Left lobe of liver (tissue), 2 donors: ENCODE measurements around the gene CA10. TPM values are rescaled to one million over a fixed set of nuclear protein-coding genes. Genes with fewer than 3 reads are reported as not detected.

Experiments
- ATAC-seq: fragments of 200-7000 bp; cut with Tn5 transposase; one replicate; pipeline ENCODE4 v1.9.1; 2020; ENCODE audit warnings: mild to moderate bottlenecking, moderate library complexity
- DNase-seq: peaks from one replicate; pipeline ENCODE4 v3.0.0-alpha.2; 2020; ENCODE audit warnings: low spot score
- total RNA-seq: library from RNA; stranded (reverse); gene quantifications from one replicate; pipeline ENCODE4 v1.2.1, GENCODE V29; 2021
- donor health status: DM: no; HTN: no; CAD: no; lungs with moderate emphysema.
- donor health status: DM: no; HTN: yes; CAD: no.

CA10 gene
- total RNA-seq, 1 donor from 2014 or later, result not detected

DNA sequence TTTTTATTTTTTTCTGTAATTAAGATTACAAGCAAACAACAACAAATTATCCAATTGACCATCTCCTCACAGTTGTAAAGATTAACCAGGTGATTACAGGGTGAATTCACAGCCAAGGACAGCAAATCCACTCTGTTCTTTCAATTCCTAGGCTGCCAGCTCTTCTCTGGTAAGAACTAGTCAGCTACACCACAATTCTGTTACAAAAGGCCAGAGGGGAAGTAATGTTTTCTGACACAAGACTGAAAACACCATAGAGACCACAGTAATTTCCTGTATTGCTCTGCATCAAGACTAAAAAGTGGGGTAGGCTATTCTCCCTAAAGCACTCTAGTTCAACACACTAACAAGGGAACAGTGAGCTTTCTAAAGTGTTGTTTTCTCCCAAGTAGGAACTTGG lies 10.6 kb downstream of the CA10 start:
- DNase-seq, result no peak

DNA sequence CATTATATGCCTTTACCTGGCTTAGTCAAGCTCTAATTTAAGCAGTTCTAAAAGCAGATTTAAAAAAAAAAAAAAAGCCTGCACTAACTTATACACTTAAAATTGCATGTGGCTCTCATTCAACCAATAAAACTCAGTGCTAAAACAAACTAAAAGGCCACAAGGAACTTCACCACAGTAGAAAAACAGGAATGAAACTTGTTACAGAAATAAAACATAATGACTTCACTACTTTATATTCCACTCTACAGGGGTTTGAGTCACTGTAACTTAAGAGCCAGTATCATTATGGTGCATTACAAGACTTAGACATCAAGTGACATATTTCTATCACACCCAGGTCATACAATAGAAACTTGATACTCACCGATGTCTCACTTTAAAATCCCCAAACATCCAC lies 11.1 kb downstream of the CA10 start:
- DNase-seq, result no peak
- ATAC-seq, result no peak

More for the DNA sequence above, 10.6 kb downstream of the CA10 start:
- no peak for ATAC-seq

DNA sequence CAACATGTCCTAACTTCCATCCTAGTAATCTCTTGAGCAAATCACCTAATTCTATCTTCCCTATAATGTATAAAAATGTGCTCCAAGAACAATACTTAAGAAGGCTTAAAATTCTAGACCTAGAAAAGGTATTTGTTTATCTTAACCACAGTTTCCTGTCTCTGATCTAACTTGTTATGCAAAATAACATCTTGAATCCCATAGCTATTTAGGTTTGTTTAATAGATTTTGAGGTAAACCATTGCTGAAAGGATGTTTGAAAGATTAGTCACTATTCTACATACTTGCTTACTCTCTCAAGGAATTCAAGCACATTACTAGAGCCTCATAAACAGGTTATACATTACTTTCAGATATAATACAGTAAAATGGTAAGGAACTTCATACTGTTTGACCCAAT lies 13.0 kb downstream of the CA10 start:
- ATAC-seq (no peak), DNase-seq (no peak)

DNA sequence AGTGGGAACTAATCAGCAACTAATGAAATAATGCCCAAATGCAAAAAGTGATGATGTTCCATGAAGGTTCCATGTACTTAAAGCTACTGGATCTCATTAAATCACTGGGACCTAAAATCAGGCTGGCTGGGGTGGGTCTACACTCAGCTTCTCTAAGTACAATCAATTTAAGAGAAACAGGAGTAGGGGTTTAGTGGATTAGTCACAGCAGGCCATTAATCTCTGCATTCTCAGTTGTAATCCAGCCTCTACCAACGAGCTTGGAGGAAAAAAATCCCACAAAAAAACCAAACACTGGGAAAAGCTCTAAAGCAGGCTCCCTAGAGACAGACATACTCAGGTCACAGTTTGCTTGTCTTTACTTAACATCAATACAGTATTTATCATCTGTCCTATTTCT lies 15.0 kb downstream of the CA10 start:
- no peak for ATAC-seq
- no peak for DNase-seq

DNA sequence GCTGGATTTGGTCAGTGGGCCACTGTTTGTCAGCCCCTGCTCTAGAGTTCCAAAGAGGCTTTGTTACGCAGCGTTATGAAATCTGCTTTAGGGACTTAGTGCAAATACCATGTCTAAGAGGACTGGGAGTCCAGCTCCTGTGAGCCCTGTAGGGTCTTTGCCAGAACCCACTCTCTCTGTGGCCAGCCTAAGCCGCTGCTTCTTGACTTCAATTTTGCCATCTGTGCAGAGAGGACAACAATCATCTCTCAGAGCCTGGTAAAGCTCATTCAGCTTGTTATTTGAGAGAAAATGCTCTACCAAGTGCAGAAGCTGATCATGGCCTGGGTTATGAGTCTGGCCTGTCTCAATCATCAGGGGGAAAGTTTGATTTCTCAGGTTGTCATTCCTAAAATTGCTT lies 17.9 kb downstream of the CA10 start:
- ATAC-seq, result no peak
- no peak for DNase-seq

DNA sequence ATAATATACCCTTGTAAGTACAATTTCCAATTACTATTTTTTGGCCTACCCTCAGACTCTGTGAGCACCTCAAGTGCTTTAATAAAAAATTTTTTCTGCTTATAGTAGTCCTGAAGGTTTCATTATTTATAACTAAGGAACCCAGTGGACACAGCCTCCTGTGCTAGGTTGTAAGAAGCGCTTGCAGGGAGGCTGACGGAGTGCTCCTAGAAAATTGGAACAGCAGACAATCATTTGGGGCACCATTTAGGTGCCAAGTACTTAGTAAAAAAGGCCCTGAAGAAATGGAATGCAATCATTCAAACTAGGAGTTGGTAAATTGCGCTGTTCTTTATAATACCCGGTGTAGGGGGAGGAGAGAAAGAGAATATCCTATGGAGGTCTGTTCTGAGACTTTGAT lies 19.8 kb downstream of the CA10 start:
- DNase-seq (no peak), ATAC-seq (no peak)

DNA sequence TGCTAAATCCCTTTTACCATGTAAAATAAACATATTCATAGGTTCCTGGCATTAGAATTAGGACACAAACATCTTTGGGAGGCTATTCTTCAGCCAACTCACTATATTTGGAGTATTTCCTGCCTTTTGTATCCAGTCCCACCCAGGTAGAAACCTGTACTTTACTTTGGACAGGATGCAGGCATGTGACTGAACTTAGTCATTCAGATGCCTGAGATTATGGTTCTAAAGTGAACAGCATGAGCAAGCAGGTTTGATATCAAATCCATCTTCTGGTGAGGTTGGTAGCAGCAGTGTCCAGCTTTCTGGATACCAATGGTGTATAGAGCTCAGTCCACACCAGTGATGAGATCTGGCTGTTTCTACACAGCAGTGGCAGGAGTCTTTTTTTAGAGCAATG lies 20.2 kb downstream of the CA10 start:
- DNase-seq (no peak), ATAC-seq (no peak)

DNA sequence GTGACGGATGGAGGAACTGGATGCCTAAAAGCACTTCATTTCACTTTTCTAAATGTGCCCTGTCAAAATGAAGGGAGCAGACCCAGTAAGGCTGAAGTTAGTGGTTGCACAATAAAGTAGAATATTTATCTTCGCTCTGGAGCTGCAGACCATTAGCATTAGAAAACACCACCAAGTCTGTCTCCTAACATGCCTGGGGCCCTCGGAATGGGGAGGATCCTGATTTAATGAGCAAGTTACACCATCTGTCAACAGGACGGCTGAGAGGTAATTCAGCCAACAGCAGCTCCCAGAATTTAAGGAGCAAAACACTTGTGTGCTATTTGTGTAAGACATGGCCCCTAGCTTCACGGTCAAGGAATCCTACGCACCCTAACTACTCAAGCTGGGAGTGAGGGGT lies 22.3 kb downstream of the CA10 start:
- ATAC-seq (no peak), DNase-seq (no peak)

DNA sequence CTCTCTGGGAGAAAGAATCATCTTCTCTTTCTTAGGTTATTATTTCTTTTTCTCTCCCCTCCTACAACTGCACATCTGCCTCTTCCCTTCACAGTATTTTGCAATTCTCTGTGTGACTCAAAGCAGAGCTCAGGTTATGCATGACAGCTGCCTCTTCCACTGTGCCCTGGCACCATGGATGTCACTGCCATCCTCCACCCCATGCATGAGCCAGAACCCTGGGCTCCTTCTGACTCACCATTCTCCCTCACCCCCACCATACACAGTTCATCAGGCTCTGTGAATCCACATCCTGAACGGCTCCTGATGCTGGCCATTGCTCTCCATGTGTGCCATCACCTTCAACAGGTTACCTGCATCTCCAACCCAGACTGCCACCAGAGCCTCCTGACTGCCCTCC lies 23.9 kb downstream of the CA10 start:
- DNase-seq, result no peak
- ATAC-seq, result no peak

DNA sequence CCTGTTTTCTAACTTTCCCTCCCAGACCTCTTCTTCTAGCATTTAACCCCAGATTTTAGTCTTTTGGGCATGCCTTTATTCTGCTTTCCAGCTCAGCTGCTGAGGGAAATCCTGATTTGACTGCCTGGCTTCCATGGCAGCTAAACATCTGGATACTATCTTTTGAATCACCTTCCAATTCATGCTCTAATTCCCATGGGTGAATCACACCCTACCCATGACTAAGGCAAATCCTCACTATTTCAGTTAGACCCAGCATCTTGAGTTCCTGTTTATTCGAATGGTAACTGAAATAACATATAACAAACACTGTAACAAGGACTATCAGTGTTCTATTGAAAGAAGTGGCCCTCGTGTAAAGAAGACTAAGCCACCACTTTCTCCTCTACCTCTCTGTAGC lies 29.8 kb downstream of the CA10 start:
- DNase-seq, result no peak
- ATAC-seq, result no peak

DNA sequence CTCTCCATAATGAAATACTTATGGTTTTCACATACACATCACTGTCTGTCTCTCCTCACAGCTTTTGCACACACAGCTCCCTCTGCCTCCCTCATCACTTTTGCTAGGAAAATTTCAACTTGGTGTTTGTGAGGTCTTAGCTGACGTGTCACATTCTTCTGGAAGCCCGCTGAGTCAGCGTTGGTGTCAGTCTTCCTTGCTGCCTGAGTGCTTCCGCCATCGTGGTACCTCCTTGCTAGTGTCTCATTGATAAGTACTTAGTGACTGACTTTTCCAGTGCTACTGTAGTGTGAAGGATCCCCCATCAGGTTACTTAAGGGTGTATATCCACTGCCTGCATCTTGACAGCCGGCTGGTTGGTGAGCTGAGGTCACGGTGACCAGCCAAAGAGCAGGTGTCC lies 33.5 kb downstream of the CA10 start:
- no peak for DNase-seq
- ATAC-seq, result no peak

DNA sequence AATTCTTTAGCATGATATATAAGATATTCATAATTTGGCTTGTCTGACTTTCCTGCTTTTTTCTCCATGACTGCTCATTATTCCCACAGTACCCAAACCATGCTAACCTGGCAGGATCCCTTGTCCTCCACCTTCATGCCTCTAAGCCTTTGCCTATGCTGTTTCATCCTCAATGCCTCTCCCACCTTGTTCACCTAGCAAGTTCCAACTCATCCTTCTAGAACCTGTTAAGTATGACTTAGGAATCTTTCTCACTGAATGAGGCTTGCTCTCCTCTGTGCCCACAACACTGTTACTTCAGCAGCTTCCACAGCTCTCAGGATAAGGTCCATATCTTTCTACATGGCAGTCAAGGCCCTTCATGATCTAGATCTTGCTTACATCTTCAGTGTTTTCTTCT lies 34.0 kb downstream of the CA10 start:
- DNase-seq (no peak), ATAC-seq (no peak)

DNA sequence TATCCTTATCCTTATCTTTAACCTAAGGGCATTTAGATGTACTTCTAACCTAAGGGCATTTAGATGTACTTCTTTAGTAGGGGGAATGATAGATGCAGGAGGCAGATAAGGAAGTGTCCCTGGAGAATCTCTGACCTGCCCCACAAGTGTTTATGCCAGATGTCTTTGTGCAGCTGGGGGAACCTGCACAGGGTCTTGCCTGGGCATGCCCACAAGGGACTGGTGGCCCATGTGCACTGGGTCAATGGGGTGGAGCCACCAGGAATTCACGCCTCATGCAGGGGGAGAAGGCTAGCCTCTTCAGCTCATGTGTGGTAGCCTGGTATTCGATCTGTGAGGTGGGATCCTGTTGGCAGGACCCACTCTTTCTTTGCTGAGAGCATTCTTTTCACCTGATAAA lies 38.0 kb downstream of the CA10 start:
- ATAC-seq (no peak), DNase-seq (no peak)

DNA sequence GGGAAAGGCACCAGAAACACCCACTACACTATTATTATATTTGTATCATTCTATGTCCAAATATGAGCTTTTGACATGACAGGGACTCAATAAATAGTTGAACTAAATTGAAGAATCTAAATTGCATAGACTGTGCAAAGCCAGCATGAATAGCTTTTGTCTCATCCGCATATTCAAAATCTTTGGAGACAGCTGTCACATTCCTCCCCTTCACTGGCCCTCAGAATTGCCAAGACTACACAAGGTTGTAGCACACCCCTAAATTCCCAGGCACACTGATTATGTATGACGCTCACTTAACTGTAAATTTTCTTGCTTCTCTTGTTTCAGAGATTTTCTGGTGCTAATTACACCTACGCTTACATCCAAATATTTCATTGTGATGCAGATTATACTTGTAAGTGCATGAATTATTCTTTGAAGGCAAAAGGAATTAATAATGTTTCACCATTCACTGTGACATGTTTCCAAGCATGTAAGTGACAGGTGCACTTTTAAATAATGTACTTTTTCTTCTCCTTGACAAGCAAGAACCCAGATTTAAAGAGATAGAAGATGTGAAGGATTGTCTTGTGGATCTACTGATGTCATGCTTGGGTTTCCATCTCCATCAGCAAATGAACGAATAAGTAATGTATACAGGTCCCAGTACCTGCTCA lies 47.5 kb downstream of the CA10 start:
- ATAC-seq (no peak), DNase-seq (no peak)

DNA sequence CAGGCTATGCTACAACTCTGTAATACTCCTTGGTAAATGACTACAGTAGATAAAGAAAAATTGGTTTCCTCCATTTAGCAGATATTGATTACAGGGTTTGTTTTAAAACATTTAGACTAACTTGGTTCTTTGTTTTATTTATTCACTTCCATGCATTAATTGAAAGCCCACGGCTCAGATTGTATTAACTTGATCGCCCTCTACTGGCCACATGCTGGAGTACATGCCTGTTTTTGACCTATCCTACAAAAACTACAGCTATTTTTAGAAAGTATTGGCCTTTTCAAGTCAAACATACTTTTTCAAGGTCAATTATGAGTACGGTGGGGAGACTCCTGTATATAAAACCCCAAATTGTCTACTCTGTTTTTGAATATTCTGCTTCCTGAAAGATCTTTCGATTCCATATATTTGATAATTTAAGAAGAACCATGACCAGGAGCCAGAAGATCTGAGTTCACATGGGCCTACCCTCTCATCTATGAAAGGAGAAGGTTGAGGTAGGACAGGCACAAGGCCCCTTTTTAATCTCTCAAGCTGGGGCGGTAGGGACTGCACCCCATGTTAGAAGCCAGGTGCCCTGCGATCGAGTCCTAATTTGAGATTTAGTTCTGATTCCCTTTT lies 51.8 kb downstream of the CA10 start:
- no peak for DNase-seq
- peak; percentile 83 for ATAC-seq

DNA sequence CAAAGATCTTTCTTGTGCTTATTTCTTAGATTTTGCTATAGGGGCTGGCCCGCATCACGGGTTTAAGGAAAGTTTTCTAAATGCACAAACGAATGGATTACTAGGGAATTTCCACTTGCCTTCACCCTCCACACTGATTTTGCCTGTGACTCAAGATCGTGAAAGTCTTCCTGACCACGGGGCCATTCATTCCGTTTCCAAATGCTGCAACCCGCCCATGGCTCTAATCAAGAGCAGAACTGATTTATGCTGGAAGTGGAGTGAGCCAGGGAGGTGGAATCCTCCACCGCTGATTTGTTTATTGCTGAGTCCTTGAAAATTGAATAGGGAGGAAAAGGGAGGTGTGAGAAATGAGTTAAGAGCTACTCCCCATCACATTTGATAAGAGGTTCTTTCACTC lies 52.4 kb downstream of the CA10 start:
- no peak for ATAC-seq

DNA sequence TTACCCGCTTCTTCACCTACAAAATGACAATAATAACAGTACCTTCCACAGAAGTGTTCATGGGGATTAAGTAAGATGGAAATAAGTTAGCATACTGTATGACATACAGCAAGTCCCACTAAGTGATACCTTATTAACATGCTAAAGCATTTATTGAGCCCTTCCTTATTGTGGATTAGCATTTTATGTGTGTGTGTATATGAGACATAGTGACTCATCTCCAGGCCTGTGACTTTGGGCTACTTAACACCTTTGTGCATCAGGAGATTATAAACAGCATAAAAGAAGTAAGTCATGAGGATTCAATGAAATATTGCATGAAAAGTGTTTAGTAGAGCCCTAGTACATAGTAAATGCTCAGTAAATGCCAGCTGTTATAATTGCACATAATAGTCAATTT lies 52.9 kb downstream of the CA10 start:
- no peak for ATAC-seq
- DNase-seq, result no peak

More for the DNA sequence above, 52.4 kb downstream of the CA10 start:
- no peak for DNase-seq

DNA sequence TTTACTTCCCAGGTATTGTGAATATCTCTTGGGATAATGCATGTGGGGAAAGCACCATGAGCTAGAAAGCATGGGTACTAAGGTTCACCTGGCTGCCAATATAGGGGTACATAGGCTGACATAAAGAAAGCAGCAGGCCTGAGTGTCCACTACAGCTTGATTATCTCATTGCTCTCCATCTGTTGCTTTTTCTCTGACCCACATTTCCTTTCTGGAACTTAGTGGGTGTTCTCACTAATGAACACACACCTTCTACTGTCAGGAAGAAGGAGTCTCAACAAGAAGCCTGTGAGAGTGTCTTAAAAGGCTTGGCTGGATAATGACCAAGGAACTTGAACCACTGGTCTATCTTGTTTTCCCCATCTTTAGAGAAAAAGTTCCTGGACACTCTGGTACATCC lies 62.5 kb downstream of the CA10 start:
- no peak for ATAC-seq
- no peak for DNase-seq

DNA sequence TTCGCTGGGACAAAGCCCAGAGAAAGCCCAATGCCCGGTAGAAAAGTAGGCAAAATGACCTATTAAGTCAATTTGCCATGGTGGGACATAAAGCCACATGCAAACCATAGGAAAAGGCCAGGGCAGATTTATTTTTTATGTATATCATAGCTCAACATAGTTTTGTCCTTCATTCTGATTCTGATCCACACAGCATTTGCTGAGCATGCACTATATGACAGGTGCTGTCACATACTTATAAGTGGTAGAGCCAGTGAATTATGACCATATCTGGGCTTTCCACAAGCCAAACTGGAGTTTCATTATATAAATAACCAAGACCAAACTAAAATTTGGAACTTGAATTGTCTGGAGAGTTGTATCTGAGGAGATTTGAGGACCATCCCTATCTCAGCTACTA lies 74.3 kb downstream of the CA10 start:
- DNase-seq (no peak), ATAC-seq (no peak)

DNA sequence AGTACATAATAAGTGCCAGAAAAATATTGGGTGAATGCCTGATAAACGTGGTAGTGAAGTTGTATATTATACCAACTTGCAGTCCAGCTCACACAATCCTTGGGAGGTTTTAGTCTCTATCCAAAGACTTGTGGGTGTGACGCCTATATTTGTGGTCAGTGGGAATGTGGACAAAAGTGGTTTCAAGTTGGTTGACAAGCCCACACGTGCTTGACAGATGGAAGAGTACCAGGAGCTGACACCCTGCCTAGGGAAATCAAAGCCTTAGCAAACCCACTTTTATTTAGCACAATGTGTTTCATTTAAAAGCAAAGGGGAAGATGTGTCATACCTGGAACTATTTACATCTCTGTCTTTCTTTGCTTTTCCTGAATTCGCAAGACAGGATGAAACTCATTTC lies 79.0 kb downstream of the CA10 start:
- ATAC-seq, result no peak
- DNase-seq, result no peak

DNA sequence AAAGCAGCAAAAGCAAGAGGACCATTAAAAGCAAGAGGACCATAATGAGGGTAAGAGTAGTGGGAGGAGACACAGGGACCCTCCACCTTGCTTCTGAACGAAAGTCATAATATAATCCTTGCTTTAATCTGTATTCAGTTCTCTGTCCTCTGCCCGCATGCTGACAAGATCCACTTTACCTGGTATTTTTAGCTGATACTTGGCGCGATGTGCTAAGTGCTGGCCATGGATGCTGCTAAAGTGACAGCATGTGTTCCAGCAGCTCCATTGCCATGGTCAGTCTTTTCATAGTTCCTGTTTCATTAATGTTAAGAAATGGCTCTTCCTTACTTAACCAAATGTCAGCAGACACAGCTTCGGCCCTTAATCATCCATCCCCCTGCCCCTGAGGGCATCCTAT lies 86.8 kb downstream of the CA10 start:
- ATAC-seq (no peak), DNase-seq (no peak)

DNA sequence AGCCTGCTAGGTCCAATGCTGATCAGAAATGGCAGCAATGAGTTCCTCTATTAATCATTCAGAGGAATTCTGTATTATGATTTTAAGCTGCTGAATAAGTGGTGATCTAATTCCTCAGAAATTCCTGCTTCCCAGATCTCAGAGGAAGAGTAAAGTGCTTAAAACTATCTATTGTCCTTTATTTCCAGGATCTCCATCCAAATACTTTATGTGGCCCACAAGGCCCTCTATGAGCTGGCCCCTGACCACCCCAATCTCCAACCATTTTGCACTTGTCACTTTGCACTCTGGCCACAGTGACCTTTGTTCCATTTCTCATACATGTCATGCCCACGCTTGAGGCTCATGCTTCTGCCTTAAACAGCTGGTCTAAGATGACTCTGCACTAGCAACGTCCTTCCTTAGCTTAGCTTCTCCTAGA lies 93.7 kb downstream of the CA10 start:
- DNase-seq (no peak), ATAC-seq (no peak)

DNA sequence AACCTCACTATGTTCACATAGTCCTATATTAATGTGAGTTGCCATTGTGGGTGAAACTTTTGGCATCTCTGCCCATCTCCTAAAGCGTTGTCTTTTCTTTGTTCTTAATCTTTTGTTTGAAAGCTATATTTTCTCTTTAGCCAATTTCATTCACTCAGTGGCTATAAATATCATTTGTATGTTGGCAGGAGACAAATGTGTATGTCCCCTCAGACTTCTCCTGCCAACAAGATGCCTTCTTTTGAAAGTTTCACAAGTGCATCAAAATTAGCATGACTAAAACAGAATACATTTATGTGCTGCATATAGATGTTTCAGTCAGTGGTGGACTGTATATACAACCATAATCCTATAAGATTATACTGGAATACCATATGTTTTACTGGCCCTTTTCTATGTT lies 109.0 kb downstream of the CA10 start:
- no peak for DNase-seq

More for the DNA sequence above, 109.0 kb downstream of the CA10 start:
- ATAC-seq, result no peak
